ENCODE results near the gene TTLL10.
A peak's percentile ranks its signal among the peaks of the same experiment; 100 is the strongest.

TTLL10 gene, protein sequence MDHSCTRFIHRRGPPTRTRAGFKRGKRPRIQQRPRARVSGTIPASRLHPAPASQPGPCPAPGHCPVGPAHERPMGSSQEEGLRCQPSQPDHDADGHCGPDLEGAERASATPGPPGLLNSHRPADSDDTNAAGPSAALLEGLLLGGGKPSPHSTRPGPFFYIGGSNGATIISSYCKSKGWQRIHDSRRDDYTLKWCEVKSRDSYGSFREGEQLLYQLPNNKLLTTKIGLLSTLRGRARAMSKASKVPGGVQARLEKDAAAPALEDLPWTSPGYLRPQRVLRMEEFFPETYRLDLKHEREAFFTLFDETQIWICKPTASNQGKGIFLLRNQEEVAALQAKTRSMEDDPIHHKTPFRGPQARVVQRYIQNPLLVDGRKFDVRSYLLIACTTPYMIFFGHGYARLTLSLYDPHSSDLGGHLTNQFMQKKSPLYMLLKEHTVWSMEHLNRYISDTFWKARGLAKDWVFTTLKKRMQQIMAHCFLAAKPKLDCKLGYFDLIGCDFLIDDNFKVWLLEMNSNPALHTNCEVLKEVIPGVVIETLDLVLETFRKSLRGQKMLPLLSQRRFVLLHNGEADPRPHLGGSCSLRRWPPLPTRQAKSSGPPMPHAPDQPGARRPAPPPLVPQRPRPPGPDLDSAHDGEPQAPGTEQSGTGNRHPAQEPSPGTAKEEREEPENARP

DNA sequence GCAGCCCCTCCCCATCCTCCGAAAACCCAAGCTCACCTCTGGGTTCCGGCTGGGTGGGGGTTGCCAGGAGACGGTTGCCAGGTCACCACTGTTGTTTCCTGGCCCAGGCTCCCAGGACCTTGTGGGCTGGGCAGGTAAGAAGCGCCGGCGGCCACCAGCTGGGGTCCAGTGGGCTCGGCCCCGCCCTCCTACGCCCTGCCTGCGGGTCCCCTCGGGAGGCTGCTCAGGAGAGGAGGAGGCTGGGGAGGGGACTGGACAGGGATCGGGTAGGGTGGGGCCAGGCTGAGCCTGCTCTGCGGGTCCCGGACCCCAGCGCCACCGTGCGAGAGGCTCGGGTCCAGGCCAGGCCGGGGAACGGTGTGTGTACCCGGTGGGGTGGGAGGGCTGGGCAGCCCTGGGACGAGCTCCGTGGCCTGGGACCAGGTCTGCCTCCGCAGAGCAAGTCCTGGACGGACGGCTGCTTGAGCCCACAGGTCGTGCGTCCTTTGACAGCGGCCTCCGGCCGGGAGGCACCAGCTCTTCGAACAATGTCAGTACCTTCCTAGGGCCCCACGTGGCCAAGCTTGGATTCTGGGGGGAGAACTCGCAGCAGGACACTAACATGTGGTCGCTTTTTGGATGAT is at the start of gene TTLL10:
TTLL10 (plus strand) TSS at position 88 of the 623 bp plus-strand sequence. CDS start 5,336 bp downstream, outside the sequence.
- DNase-seq (ENCODE audit: low read depth in 2 of 2) = peak in 1 of 2 donors; percentile 17

DNA sequence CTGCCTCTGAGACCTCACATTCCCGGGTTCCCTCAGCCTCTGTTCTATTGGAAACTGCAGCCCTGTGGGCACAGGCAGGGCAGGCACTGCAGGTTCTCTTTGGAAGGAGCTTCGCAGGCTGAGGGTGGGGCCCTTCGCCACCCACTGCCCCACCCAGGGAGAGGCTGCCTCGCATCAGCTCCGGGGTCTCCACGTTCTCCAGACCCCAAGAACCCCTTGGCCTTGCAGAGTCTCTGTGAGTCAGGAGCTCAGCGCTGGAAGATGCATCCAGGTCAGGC is 49.2 kb upstream of the TTLL10 start:
- DNase-seq (ENCODE audit: low read depth in 2 of 2) = no peak

DNA sequence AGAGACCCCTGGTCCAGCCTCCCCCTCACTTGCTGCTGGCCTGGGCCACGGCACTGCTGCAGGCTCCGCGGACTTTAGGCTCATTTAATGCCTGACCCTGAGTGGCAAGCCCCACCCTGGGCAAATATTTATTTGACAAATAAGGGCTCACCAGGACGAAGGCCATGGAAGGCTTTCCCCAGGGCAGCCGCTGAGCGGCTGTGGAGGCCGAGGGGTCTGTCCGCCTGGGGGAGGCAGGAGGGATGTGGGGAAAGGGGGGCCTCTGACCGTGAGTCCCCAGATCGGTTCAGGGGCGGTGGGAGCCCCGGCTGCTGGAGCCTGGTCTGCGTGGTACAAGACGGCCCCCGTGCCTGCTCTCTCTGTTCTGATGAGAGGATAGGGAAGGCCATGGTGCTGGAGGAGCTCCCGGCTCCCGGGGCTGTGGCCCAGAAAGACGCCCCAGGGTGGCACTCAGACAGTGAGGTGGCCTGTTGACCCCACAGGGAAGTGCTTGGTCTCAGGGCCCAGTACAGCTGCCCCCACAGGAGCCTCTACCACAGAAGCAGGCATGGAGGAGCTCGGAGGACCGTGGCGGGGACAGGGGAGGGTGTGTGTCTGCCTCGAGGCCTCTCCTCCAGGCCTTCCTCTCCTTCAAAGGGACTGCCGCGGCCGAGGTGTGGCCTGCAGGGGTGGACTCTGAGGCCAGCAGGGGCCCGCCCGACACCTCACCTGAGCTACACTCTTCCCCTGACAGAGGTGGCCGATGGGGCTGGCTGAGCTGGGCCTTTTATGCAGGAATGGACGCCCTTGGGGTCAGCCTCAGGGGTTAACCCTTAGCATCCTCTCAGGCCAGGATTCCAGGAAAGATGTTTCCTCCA is 48.7 kb upstream of the TTLL10 start:
- DNase-seq (ENCODE audit: low read depth in 2 of 2) = no peak

DNA sequence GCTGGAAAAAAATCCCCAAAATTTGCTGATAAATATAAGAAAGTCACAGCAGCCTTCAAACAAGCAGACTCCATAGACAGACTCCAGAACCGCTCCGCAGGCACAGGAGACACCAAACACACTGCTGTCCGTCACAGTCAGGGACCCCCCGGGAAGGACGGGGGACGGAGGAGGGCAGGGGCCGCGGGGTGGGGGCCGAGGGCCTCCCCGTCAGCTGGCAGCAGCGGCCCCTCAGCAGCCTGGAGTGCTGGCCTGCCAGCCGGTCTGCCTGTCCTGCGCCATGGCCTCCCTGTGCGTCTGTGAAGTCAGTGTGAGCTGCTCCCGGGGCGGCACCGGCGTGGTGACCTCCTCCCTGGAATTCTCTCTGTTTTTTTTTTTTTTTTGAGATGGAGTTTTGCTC is 47.7 kb upstream of the TTLL10 start:
- no peak for DNase-seq (ENCODE audit: low read depth in 2 of 2)

DNA sequence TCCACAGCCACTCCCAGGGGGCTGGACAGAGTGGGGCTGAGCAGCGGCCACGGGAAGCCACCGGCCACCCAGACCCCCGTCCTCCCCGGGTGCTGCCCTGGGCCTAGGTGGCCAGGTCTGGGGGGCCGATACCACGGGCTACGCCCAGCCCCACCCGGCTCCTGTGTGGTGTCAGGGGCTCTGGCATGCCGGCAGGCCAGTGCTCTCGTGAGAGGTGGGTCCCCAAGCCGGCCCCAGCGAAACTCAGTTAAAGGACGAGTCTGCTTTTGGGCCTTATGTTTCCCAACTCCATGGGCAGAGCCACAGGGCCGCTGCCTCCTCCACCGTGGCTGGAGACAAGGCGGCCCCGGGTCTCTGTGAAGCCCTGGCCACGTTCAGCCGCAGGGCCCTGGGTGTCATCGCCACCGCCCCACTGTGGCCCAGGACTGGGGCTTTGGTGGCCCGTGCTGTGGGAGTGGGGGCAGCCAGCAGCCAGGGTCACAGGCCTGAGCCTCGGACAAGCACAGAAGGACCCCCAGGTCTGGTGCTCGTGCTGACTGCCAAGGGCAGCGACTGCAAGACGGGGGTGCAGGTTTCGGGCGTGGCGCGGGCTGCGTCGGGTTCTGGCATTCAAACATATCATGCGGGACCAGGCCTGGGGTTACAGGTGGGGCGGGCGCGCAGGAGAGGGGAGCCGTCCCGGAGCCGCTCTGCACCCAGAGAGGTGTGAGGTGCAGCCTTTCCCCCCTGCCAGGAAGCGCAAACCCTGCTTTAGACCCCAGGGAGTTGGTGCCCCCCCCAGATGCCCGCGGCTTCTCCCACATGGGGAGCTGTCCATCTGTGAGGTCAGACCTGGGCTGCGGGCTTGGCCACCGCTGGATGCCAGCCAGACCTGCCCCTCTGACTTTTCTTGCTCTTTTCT is 45.9 kb upstream of the TTLL10 start:
- DNase-seq (ENCODE audit: low read depth in 2 of 2) = no peak

DNA sequence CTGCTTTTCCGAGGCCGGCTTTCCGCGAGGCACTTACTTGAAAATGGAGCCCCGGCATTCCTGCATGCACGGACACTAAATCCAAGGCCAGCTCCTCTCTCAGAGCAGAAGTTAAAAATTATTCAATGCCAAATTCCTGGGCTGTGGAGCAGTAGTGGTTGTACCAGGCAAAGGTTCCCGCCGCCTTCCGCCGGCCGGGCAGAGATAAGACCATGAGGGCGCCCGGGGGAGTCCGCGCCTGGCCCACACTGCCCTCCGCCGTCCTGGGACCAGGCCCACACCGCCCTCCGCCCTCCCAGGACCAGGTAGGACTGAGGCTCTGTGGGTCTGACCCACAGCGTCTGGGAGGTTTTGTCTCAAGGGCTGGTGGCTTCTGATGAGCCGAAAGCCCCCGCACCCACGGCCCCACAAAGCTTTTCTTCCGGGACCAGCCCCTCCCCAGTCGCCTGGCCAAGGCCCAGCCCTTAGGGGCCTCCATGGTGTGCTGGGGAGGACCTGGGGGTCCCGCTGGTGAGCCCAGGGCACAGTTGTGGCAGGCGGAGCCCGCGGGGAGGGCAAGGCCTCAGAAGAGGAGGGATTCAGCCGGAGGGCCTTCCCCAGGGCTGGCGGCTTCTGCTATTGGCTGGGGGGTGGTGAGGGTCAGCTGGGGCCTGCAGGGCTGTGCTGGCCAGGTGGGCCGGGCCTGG is 45.1 kb upstream of the TTLL10 start:
- no peak for DNase-seq (ENCODE audit: low read depth in 2 of 2)

DNA sequence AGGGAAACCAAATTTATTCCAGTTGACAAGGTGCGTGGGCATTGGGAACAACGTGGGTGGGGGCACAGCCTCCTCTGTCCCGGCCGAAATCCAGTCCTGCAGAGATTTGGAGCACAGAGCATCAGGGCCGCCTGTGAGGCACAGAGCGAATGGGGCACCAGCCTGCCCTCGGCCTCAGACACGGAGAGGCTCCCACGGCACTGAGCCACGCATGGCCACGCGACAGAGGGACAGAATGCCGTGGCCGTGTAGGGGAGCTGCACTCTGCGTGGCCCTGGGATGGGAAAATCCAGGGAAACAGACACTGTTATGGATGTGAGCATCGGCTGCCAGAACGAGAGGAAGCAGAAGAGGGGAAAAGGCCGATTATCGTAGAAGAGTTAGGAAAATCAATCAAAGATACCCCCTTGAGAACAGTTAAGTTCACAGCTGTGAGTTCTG is 44.3 kb upstream of the TTLL10 start:
- DNase-seq (ENCODE audit: low read depth in 2 of 2) = no peak

DNA sequence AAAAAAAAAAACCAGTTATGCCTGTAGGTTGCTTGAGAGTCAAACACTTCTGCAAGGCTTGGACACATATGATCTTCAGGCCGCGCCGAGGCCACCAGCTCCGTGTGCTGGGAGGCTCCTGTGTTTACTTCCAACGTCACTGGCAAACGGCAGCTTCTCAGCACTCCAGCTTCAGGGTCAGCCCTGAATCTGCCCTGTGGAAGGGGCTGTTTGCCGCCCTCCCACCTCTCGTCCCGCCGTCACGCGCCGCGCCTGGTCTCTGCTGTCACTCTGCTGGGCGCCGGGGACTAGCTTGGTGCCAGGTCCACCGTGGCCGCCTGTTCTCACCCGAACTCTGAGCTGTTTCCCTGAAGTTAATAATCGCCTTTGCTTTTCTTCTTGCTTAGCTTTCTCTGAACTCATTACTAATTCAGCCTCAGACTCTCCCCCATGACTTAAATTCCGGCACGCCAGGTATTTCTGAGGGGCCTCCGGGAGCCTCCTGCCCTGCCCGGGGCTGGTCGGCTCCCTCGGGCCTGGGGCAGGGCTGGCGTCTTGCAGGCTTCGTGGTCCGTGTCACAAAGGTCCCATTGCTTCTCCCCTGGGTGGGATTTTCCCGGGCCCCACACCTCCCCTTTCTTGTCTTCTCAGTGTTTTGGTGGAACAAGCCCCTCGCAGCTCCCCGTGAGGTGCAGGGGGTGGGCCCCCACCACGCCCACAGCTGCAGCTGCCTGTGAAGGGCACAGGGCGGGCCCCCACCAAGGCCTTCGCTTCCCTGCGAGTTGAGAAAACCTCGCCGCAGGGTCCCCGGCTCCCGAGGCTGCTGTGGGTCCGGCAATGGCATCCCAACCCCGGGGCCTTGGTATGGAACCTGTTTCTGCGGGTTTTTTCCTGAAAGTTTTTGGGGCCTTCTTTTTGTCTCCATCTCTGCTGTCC is 43.2 kb upstream of the TTLL10 start:
- DNase-seq (ENCODE audit: low read depth in 2 of 2) = no peak

DNA sequence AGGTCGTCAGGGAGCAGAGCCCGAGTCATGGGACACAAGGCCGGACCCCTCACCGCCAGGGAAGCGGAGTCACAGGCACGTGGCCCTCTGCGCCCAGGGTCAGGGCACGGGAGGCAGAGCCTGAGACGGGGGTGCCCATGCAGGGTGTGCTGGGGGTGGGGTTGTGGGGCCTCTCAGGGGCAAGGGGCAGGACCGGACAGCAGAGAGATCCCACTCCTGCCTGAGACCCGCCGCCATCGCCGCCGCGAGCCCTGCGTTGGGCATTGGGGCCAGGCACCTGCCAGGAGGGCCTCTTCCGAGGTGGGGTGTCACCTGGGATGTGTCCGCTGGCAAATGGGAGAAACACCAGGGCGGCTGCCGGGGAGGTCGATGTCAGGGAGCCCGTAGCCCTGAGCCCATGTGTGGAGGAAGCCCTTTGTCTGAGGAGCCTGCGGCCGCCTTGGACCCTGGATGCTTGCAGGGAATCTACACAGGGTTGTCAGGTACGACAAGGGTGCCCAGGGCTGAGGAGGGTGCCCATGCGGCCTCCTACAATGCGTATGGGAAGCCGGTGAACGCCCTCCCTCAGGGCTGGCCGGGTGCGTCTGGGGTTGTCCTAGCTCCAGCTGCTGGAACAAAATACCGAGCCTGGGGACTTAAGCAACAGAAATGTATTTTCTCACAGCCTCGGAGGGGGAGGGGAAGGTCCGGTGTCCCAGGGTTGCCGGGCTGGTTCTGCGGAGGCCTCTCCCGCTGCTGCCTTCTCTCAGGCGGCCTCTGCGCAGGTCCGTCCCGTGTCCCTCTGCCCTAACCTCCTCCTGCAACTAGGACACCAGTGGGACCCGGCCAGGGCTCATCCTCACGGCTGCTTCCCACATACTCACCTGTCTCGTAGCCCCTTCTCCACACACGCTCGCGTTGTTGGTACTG is 41.4 kb upstream of the TTLL10 start:
- no peak for DNase-seq (ENCODE audit: low read depth in 2 of 2)

DNA sequence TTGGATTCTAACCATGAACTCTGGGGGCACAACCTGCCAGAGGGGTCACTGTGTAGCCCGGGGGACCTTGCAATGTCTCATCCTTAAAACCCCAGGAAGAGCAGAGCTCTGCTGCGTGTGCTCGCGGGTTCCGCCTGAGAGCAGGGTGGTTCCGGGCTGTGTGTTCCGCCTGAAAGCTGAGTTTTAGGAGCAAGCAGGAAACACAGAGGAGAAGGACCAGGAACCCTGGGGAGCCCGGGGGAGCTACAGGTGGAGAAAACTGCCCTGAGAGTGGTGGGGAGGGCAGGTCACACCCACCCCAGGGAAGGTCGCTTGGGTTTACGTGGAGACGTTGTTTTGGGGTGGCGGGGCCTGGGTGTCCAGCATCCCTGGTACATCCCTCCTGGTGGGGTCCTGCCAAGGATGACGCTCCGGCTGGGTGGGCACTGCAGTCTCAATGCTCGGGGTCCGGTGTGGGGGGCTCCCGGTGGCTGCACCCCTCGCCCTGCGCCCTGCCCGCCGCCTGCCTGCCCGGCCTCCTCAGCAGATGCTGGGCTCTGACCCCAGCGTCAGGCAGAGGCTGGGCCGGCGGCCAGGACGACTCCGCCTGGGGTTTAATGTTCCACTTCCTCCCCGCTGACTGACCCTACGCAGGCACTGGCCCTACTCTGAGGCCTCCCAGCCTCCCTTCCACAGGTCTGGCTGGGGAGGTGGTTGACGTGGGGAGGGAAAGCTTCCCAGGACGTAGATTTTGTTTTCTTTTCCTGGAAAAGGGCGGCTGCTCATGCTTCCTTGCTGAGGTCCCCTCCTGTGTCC is 40.5 kb upstream of the TTLL10 start:
- DNase-seq (ENCODE audit: low read depth in 2 of 2) = no peak

DNA sequence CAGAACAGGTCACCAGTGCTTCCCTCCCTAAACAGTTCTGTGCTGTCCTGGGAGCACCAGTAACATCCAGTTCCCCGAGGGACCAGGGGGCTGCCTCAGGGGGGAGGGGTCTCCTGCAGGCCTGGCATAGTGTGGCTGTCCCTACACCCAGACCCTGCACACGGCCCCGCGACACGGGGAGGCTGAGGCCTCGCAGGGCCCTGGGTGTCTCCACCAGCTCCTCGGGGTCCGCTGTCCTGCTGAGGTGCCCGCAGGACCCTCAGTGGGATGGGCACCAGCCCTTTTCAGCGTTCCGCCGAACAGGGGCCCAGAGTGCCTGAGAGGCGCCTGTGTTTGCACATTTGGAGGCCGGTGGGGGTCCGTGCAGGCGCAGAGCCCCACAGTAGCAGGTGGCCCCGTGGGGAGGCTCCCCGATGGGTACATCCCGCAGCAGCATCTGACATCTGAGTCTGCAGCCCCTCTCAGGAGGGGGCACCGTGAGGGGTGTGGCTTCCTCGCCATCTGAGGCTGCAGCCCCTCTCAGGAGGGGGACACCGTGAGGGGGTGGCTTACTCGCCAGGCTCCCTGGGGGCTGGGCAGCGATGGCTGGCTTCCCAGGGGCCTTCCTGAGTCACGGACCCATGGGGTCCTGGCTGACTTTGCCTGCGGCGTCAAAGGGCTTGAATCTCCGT is 39.2 kb upstream of the TTLL10 start:
- DNase-seq (ENCODE audit: low read depth in 2 of 2) = no peak

DNA sequence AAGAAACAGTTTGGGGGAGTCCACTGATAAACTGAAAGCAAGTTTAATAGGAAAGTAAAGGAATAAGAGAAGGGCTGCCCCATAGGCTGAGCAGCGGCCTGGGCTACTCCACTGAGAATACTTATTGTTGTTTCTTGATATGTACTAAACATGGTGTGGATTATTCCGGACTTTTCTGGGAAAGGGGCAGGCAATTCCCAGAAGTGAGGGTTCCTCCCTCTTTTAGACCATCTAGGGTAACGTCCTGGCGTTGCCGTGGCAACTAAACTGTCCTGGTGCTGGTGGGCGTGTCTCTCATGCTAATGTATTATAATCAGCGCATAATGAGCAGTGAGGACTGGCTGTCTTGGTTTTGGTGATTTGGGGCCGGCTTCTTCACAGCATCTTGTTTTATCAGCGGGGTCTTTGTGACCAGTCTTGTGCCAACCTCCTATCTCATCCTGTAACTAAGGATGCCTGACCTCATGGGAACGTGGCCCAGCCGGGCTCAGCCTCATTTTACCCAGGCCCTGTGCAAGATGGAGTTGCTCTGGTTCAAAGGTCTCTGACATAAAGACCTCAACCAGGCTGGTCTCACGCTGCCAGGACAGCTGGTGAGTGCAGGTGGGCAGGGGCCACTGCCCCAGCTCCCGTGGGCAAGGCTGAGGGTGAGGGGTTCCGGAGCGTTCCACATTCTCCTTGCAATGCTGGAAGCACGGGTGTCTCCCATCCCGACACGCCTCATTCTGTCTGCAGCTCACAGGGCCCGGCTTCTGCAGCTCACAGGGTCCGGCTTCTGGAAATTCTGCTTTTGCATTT is 38.1 kb upstream of the TTLL10 start:
- DNase-seq (ENCODE audit: low read depth in 2 of 2) = no peak

DNA sequence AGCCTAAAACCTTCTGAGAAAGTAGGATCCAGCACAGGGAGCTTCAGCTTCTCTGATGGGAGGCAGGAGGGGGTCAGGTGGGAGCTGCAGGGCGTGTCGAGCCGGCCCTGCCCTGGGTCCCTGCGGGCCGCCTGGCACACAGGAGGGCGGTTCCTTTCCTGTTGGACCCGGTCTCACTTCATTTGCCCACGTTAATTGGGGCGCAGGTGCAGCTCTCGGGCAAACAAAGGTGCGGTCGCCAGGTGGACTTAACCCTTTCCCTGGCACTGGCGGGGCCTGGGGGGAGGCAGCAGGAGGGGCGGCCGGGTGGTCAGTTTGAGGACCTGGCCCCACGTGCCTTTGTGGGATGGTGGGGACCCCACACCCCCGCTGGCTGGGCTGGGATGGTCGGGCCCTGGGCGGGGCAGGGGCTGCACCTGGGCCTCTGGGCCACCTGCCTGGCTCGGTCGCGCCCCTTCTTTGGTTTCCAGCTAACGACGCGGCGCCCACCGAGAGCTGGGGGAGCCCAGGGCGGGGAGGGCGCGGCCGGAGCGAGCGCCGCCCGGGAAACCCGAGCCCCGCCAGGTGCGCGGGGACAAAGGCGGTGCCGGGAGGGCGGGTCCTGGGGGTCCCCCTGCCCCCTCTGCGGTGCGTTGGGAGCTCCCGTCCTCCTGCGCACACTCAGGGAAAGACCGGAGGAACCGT is 37.0 kb upstream of the TTLL10 start:
- no peak for DNase-seq (ENCODE audit: low read depth in 2 of 2)

DNA sequence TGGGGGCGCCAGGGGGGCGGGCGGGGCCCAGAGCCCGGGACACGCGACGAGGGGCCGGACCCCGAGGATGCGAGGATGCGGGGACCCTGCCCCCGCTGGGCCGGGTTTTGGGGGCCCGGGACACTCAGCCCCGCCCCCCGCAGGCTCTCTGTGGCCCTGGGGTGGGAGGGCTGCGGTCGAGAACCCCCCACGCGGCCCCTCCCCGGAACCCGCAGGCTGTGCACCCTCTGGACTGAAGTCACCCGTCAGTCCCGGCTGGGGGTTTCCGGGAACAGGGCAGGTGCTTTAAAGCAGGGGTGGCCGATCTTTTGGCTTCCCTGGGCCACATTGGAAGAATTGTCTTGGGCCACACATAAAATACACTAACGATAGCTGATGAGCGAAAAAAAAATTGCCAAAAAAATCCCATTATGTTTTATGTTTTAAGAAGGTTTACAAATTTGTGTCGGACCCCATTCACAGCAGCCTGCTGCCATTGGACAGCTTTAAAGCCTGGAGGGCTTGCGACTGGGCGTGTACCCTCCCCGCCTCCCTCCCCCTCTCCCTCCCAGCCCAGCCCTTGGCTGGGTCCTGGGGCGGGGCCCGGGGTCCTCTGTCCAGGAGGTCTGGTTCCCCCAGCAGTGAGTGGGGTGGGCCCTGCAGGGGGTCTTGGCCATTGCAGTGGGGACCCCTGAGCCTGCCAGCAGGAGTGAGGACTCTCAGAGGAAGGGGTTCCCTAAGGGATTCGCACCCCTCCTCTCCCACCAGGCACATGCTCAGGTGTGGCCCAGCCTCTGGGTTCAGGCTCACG is 36.2 kb upstream of the TTLL10 start:
- peak; percentile 36 to 44 for DNase-seq (ENCODE audit: low read depth in 2 of 2)

DNA sequence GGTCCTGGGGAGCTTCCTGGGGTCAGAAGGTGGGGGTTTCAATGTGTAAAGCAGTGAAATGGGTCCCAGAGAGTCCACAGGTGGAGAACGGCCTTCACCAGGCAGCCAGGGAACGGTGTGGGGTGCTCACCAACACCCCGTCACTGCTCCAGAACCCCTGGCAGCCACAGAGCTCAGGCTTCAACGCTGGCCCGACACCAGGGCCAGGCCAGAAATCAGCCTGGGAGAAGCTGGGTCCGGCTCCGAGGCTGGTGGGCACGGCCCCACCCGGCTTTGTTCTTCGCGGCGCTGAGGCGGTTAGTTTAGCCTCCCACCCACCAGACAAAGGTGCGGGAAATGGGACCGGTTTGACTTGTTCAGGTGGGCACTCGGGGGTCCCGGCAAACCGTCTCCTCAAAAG is 33.0 kb upstream of the TTLL10 start:
- no peak for DNase-seq (ENCODE audit: low read depth in 2 of 2)

Measured in stimulated activated CD8-positive, alpha-beta memory T cell treated with anti-CD3 and anti-CD28 coated beads, Interleukin-7, amount 100 ng/mL, for 1 hour (primary cell).